ENCODE data around the gene HBD. TPM values are rescaled to one million over a fixed set of nuclear protein-coding genes. Genes with fewer than 3 reads are reported as not detected.

Gene HBD
- total and polyA plus RNA-seq, 9 of the 15 experiments (the other 6 are each of a cell fraction or from before 2014, with no cell fraction given), result 11.8 to 169 (median 36.0) TPM

DNA sequence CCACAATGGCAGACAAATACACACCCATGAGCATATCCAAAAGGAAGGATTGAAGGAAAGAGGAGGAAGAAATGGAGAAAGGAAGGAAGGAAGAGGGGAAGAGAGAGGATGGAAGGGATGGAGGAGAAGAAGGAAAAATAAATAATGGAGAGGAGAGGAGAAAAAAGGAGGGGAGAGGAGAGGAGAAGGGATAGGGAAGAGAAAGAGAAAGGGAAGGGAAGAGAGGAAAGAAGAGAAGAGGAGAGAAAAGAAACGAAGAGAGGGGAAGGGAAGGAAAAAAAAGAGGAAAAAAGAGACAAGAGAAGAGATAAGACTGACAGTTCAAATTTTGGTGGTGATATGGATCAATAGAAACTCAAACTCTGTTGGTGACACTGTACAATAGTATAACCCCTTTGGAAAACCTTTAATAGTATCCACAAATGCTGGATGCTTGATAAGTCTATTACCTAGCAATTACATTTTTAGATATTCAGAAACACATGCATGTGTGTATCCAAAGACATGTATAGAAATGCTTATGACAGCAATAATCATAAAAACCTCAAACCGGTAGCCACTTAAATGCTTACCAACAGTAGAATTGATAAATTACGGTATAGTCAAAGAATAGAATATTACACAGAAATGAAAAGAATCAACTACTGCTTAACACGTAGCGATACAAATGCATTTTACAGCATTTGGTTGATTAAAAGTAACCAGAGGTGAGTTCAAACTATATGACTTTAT, 1.2 kb upstream of the HBD start (continued):
- TF ChIP-seq, protein P1, sequence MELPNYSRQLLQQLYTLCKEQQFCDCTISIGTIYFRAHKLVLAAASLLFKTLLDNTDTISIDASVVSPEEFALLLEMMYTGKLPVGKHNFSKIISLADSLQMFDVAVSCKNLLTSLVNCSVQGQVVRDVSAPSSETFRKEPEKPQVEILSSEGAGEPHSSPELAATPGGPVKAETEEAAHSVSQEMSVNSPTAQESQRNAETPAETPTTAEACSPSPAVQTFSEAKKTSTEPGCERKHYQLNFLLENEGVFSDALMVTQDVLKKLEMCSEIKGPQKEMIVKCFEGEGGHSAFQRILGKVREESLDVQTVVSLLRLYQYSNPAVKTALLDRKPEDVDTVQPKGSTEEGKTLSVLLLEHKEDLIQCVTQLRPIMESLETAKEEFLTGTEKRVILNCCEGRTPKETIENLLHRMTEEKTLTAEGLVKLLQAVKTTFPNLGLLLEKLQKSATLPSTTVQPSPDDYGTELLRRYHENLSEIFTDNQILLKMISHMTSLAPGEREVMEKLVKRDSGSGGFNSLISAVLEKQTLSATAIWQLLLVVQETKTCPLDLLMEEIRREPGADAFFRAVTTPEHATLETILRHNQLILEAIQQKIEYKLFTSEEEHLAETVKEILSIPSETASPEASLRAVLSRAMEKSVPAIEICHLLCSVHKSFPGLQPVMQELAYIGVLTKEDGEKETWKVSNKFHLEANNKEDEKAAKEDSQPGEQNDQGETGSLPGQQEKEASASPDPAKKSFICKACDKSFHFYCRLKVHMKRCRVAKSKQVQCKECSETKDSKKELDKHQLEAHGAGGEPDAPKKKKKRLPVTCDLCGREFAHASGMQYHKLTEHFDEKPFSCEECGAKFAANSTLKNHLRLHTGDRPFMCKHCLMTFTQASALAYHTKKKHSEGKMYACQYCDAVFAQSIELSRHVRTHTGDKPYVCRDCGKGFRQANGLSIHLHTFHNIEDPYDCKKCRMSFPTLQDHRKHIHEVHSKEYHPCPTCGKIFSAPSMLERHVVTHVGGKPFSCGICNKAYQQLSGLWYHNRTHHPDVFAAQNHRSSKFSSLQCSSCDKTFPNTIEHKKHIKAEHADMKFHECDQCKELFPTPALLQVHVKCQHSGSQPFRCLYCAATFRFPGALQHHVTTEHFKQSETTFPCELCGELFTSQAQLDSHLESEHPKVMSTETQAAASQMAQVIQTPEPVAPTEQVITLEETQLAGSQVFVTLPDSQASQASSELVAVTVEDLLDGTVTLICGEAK (IDR thresholded peaks at IDR 0.05), result peak; percentile 38; the same call in 1 of the 2 replicates
- TF ChIP-seq, protein P1 (CRISPR knock-in tag; IDR thresholded peaks at IDR 0.05), result no peak
- TF ChIP-seq C11orf30 (IDR thresholded peaks at IDR 0.05; ENCODE audit: low read depth) (peak; percentile 65), SP2 (IDR thresholded peaks at IDR 0.05; ENCODE audit: extremely low read depth, low read depth, low read length, poor library complexity, severe bottlenecking) (no peak), ZNF408 (CRISPR knock-in tag; IDR thresholded peaks at IDR 0.05; ENCODE audit: low read depth) (no peak), SMARCB1 (IDR thresholded peaks at IDR 0.05; ENCODE audit: insufficient read length, low read depth) (no peak), NBN (IDR thresholded peaks at IDR 0.05; ENCODE audit: low read depth) (no peak), ADNP (tag; IDR thresholded peaks at IDR 0.05) (no peak), ZC3H8 (IDR thresholded peaks at IDR 0.05) (no peak), NR3C1 (CRISPR knock-in tag; IDR thresholded peaks at IDR 0.05) (no peak), EP400 (IDR thresholded peaks at IDR 0.05) (no peak), ZNF174 (CRISPR knock-in tag; IDR thresholded peaks at IDR 0.05) (no peak), ZNF583 (CRISPR knock-in tag; IDR thresholded peaks at IDR 0.05) (no peak), FOXA1 (IDR thresholded peaks at IDR 0.05; ENCODE audit: borderline replicate concordance) (no peak)
- TF ChIP-seq, protein P2, sequence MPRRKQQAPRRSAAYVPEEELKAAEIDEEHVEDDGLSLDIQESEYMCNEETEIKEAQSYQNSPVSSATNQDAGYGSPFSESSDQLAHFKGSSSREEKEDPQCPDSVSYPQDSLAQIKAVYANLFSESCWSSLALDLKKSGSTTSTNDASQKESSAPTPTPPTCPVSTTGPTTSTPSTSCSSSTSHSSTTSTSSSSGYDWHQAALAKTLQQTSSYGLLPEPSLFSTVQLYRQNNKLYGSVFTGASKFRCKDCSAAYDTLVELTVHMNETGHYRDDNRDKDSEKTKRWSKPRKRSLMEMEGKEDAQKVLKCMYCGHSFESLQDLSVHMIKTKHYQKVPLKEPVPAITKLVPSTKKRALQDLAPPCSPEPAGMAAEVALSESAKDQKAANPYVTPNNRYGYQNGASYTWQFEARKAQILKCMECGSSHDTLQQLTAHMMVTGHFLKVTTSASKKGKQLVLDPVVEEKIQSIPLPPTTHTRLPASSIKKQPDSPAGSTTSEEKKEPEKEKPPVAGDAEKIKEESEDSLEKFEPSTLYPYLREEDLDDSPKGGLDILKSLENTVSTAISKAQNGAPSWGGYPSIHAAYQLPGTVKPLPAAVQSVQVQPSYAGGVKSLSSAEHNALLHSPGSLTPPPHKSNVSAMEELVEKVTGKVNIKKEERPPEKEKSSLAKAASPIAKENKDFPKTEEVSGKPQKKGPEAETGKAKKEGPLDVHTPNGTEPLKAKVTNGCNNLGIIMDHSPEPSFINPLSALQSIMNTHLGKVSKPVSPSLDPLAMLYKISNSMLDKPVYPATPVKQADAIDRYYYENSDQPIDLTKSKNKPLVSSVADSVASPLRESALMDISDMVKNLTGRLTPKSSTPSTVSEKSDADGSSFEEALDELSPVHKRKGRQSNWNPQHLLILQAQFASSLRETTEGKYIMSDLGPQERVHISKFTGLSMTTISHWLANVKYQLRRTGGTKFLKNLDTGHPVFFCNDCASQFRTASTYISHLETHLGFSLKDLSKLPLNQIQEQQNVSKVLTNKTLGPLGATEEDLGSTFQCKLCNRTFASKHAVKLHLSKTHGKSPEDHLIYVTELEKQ (CRISPR knock-in tag; IDR thresholded peaks at IDR 0.05), result no peak
- TF ChIP-seq, protein P3, sequence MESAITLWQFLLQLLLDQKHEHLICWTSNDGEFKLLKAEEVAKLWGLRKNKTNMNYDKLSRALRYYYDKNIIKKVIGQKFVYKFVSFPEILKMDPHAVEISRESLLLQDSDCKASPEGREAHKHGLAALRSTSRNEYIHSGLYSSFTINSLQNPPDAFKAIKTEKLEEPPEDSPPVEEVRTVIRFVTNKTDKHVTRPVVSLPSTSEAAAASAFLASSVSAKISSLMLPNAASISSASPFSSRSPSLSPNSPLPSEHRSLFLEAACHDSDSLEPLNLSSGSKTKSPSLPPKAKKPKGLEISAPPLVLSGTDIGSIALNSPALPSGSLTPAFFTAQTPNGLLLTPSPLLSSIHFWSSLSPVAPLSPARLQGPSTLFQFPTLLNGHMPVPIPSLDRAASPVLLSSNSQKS (CRISPR knock-in tag; IDR thresholded peaks at IDR 0.05), result no peak

Data from K562 (cell line).